ENCODE results near the gene NCR3LG1.

The NCR3LG1 gene

GRCh38 chr11:17402486-17402885, 50.9 kb downstream of the NCR3LG1 start:
- Histone ChIP-seq H3K4me1 (ENCODE audit: control insufficient read depth, low read length) (peaks cover 27% of the 10 kb centered on the region), H3K4me3 (ENCODE audit: low read length) (no peak overlapping the region), H3K9me2 (replicated peaks; ENCODE audit: control insufficient read depth, low read length) (no peaks in the 10 kb centered on the region), H3K27ac (ENCODE audit: low read depth, low read length) (no peak overlapping the region), H3K27me3 (ENCODE audit: control insufficient read depth, low read length) (no peaks in the 10 kb centered on the region), H3K4me2 (ENCODE audit: low read length) (no peak overlapping the region), H3F3A (ENCODE audit: control insufficient read depth, insufficient read depth) (no peaks in the 10 kb centered on the region), H3K9me3 (ENCODE audit: control insufficient read depth, insufficient read depth, low read length) (no peaks in the 10 kb centered on the region), H4K20me1 (ENCODE audit: control insufficient read depth, insufficient read depth, low read depth, low read length) (no peaks in the 10 kb centered on the region), H3K36me3 (ENCODE audit: control insufficient read depth, low read length) (no peaks in the 10 kb centered on the region), H3K79me2 (ENCODE audit: control insufficient read depth, low read length) (no peaks in the 10 kb centered on the region)
- TF ChIP-seq EZH2phosphoT487 (IDR thresholded peaks at IDR 0.05; ENCODE audit: borderline replicate concordance, low read length) (no peak), CTCF (IDR thresholded peaks at IDR 0.05; ENCODE audit: low read depth, low read length, poor library complexity, severe bottlenecking) (no peak)

GRCh38 chr11:17403980-17404759, 52.6 kb downstream of the NCR3LG1 start:
- H4K20me1 ChIP-seq (ENCODE audit: control insufficient read depth, insufficient read depth, low read depth, low read length): no peaks in the 10 kb centered on the region
- H3K4me3 ChIP-seq (ENCODE audit: low read length): no peak overlapping the region
- TF ChIP-seq CTCF (IDR thresholded peaks at IDR 0.05; ENCODE audit: low read depth, low read length, poor library complexity, severe bottlenecking) (no peak), EZH2phosphoT487 (IDR thresholded peaks at IDR 0.05; ENCODE audit: borderline replicate concordance, low read length) (no peak)
- H3K9me2 ChIP-seq (replicated peaks; ENCODE audit: control insufficient read depth, low read length): no peaks in the 10 kb centered on the region
- H3K27ac ChIP-seq (ENCODE audit: low read depth, low read length): no peak overlapping the region
- no peaks in the 10 kb centered on the region for H3K79me2 ChIP-seq (ENCODE audit: control insufficient read depth, low read length)
- H3K36me3 ChIP-seq (ENCODE audit: control insufficient read depth, low read length): no peaks in the 10 kb centered on the region
- H3K27me3 ChIP-seq (ENCODE audit: control insufficient read depth, low read length): no peaks in the 10 kb centered on the region
- H3K4me2 ChIP-seq (ENCODE audit: low read length): no peak overlapping the region
- H3F3A ChIP-seq (ENCODE audit: control insufficient read depth, insufficient read depth): no peaks in the 10 kb centered on the region
- peaks cover 27% of the 10 kb centered on the region for H3K4me1 ChIP-seq (ENCODE audit: control insufficient read depth, low read length)
- no peaks in the 10 kb centered on the region for H3K9me3 ChIP-seq (ENCODE audit: control insufficient read depth, insufficient read depth, low read length)

- Histone ChIP-seq H3K4me2 (ENCODE audit: low read length) (no peak overlapping the region), H3K27me3 (ENCODE audit: control insufficient read depth, low read length) (no peaks in the 10 kb centered on the region), H3K27ac (ENCODE audit: low read depth, low read length) (no peak overlapping the region)
Observed at GRCh38 chr11:17405232-17406005, 53.8 kb downstream of the NCR3LG1 start.

More at GRCh38 chr11:17405232-17406005, 53.8 kb downstream of the NCR3LG1 start:
- Histone ChIP-seq H3K4me1 (ENCODE audit: control insufficient read depth, low read length) (peaks cover 17% of the 10 kb centered on the region), H4K20me1 (ENCODE audit: control insufficient read depth, insufficient read depth, low read depth, low read length) (no peaks in the 10 kb centered on the region), H3K36me3 (ENCODE audit: control insufficient read depth, low read length) (no peaks in the 10 kb centered on the region), H3F3A (ENCODE audit: control insufficient read depth, insufficient read depth) (no peaks in the 10 kb centered on the region), H3K4me3 (ENCODE audit: low read length) (no peak overlapping the region), H3K9me2 (replicated peaks; ENCODE audit: control insufficient read depth, low read length) (no peaks in the 10 kb centered on the region), H3K9me3 (ENCODE audit: control insufficient read depth, insufficient read depth, low read length) (no peaks in the 10 kb centered on the region), H3K79me2 (ENCODE audit: control insufficient read depth, low read length) (no peaks in the 10 kb centered on the region)
- TF ChIP-seq CTCF (IDR thresholded peaks at IDR 0.05; ENCODE audit: low read depth, low read length, poor library complexity, severe bottlenecking) (no peak), EZH2phosphoT487 (IDR thresholded peaks at IDR 0.05; ENCODE audit: borderline replicate concordance, low read length) (no peak)
